ENCODE results near the gene ZCCHC13.

DNA sequence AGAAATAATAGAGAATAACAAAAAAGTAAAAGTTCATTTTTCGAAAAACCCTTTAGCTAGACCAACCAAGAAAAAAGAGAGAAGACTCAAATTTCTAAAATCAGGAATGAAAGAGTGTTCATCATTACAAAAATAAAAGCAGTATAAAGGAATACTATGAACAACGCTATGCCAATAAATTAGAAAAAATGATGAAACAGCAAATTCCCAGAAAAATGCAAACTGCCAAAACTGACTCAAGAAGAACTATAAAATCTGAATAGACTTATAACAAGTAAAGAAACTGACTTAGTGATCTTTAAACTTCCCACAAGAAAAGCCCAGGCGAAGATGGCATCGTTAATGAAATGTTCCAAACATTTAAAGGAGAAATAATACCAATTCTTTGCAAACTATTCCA is 3.1 kb upstream of the ZCCHC13 start:
- TF ChIP-seq, protein P1, sequence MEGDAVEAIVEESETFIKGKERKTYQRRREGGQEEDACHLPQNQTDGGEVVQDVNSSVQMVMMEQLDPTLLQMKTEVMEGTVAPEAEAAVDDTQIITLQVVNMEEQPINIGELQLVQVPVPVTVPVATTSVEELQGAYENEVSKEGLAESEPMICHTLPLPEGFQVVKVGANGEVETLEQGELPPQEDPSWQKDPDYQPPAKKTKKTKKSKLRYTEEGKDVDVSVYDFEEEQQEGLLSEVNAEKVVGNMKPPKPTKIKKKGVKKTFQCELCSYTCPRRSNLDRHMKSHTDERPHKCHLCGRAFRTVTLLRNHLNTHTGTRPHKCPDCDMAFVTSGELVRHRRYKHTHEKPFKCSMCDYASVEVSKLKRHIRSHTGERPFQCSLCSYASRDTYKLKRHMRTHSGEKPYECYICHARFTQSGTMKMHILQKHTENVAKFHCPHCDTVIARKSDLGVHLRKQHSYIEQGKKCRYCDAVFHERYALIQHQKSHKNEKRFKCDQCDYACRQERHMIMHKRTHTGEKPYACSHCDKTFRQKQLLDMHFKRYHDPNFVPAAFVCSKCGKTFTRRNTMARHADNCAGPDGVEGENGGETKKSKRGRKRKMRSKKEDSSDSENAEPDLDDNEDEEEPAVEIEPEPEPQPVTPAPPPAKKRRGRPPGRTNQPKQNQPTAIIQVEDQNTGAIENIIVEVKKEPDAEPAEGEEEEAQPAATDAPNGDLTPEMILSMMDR (conservative IDR thresholded peaks at IDR 0.05 in 1 of 2, IDR thresholded peaks at IDR 0.05 in 1 of 2; ENCODE audit: low read depth in 1 of 2, low read length in 2 of 2), result no peak
- TF ChIP-seq EZH2 (IDR thresholded peaks at IDR 0.05; ENCODE audit: low read length, missing control alignments), result no peak
